ENCODE measurements around the gene CAPN14.
A peak's percentile ranks its signal among the peaks of the same experiment; 100 is the strongest.

CAPN14 gene

DNA sequence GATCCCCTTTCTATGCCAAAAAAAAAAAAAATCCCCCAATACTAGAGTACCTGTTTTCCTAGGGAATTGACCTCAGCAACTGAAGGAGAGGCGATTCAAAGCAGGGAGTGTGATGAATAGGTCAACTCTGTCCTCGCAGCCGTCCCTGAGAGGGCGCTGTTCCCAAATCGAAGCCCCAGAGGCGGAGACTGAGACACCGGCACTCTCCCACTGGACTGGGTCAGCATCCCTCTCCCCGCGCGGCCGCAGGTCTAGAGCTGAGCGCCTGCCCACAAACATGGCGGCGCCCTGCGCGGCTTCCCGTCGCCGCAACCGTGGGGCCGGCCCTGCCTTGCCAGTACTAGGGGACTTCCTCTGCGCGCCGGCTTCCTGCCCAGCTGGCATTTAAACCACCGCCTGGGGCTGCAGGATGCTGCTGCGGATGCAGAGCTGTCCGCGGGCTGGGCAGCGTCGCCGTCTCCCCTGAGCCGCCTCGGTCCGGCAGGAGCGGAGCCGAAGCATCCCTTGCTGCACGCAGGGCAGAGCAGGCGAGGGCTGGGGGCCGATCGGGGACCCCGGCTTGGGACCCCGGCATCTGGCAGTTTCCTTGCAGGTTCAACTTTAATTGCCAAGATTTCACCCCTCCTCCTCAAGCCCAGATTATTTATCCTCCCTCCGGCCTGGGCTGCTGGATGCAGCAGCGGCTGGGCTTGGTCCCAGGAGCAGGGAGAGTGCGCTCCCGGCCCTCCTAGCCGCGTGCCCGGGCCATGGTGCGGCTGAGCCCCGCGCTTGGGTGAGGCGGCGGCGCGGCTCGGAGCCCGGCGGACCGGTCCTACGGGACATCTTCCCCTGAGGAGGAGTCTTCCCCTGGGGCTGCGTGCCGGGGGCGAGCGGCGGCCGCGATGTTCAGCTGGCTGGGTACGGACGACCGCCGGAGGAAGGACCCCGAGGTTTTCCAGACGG, 16.7 kb upstream of the CAPN14 start, which contains the start of gene EHD3 (continued):
- TF ChIP-seq, protein P1, sequence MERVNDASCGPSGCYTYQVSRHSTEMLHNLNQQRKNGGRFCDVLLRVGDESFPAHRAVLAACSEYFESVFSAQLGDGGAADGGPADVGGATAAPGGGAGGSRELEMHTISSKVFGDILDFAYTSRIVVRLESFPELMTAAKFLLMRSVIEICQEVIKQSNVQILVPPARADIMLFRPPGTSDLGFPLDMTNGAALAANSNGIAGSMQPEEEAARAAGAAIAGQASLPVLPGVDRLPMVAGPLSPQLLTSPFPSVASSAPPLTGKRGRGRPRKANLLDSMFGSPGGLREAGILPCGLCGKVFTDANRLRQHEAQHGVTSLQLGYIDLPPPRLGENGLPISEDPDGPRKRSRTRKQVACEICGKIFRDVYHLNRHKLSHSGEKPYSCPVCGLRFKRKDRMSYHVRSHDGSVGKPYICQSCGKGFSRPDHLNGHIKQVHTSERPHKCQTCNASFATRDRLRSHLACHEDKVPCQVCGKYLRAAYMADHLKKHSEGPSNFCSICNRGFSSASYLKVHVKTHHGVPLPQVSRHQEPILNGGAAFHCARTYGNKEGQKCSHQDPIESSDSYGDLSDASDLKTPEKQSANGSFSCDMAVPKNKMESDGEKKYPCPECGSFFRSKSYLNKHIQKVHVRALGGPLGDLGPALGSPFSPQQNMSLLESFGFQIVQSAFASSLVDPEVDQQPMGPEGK (tag by site-specific recombination; IDR thresholded peaks at IDR 0.05), result 0 out of 2 replicates have a peak, but pooled peaks have one; percentile 15
- TF ChIP-seq, protein P2, sequence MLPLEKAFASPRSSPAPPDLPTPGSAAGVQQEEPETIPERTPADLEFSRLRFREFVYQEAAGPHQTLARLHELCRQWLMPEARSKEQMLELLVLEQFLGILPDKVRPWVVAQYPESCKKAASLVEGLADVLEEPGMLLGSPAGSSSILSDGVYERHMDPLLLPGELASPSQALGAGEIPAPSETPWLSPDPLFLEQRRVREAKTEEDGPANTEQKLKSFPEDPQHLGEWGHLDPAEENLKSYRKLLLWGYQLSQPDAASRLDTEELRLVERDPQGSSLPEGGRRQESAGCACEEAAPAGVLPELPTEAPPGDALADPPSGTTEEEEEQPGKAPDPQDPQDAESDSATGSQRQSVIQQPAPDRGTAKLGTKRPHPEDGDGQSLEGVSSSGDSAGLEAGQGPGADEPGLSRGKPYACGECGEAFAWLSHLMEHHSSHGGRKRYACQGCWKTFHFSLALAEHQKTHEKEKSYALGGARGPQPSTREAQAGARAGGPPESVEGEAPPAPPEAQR (tag by site-specific recombination; IDR thresholded peaks at IDR 0.05), result no peak
- TF ChIP-seq, protein P3, sequence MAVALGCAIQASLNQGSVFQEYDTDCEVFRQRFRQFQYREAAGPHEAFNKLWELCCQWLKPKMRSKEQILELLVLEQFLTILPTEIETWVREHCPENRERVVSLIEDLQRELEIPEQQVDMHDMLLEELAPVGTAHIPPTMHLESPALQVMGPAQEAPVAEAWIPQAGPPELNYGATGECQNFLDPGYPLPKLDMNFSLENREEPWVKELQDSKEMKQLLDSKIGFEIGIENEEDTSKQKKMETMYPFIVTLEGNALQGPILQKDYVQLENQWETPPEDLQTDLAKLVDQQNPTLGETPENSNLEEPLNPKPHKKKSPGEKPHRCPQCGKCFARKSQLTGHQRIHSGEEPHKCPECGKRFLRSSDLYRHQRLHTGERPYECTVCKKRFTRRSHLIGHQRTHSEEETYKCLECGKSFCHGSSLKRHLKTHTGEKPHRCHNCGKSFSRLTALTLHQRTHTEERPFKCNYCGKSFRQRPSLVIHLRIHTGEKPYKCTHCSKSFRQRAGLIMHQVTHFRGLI (tag by site-specific recombination; IDR thresholded peaks at IDR 0.05), result peak; percentile 44; the same call in 1 of the 2 replicates
- TF ChIP-seq, protein P4, sequence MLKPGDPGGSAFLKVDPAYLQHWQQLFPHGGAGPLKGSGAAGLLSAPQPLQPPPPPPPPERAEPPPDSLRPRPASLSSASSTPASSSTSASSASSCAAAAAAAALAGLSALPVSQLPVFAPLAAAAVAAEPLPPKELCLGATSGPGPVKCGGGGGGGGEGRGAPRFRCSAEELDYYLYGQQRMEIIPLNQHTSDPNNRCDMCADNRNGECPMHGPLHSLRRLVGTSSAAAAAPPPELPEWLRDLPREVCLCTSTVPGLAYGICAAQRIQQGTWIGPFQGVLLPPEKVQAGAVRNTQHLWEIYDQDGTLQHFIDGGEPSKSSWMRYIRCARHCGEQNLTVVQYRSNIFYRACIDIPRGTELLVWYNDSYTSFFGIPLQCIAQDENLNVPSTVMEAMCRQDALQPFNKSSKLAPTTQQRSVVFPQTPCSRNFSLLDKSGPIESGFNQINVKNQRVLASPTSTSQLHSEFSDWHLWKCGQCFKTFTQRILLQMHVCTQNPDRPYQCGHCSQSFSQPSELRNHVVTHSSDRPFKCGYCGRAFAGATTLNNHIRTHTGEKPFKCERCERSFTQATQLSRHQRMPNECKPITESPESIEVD (tag by site-specific recombination; IDR thresholded peaks at IDR 0.05), result no peak
- TF ChIP-seq SP2 (tag by site-specific recombination; IDR thresholded peaks at IDR 0.05) (peak; percentile 62), ZNF777 (tag by site-specific recombination; IDR thresholded peaks at IDR 0.05; ENCODE audit: borderline replicate concordance) (no peak), ZNF341 (tag by site-specific recombination; IDR thresholded peaks at IDR 0.05; ENCODE audit: low read depth) (peak; percentile 32; the same call in 1 of the 2 replicates), ZEB2 (tag by site-specific recombination; IDR thresholded peaks at IDR 0.05) (peak; percentile 58; the same call in 1 of the 2 replicates), ZNF404 (tag by site-specific recombination; IDR thresholded peaks at IDR 0.05) (no peak), ZNF843 (tag by site-specific recombination; IDR thresholded peaks at IDR 0.05) (0 out of 2 replicates have a peak, but pooled peaks have one; percentile 29), ZNF302 (tag by site-specific recombination; IDR thresholded peaks at IDR 0.05; ENCODE audit: low read depth) (no peak), ZNF350 (tag by site-specific recombination; IDR thresholded peaks at IDR 0.05) (no peak), ZNF501 (tag by site-specific recombination; IDR thresholded peaks at IDR 0.05) (peak; percentile 33; the same call in 1 of the 2 replicates), SP7 (tag by site-specific recombination; IDR thresholded peaks at IDR 0.05) (peak; percentile 66; the same call in 1 of the 2 replicates), ZNF654 (tag by site-specific recombination; IDR thresholded peaks at IDR 0.05; ENCODE audit: low read depth) (peak; percentile 28; the same call in 1 of the 2 replicates), SP3 (tag by site-specific recombination; IDR thresholded peaks at IDR 0.05) (peak; percentile 75)
- TF ChIP-seq, protein P5, sequence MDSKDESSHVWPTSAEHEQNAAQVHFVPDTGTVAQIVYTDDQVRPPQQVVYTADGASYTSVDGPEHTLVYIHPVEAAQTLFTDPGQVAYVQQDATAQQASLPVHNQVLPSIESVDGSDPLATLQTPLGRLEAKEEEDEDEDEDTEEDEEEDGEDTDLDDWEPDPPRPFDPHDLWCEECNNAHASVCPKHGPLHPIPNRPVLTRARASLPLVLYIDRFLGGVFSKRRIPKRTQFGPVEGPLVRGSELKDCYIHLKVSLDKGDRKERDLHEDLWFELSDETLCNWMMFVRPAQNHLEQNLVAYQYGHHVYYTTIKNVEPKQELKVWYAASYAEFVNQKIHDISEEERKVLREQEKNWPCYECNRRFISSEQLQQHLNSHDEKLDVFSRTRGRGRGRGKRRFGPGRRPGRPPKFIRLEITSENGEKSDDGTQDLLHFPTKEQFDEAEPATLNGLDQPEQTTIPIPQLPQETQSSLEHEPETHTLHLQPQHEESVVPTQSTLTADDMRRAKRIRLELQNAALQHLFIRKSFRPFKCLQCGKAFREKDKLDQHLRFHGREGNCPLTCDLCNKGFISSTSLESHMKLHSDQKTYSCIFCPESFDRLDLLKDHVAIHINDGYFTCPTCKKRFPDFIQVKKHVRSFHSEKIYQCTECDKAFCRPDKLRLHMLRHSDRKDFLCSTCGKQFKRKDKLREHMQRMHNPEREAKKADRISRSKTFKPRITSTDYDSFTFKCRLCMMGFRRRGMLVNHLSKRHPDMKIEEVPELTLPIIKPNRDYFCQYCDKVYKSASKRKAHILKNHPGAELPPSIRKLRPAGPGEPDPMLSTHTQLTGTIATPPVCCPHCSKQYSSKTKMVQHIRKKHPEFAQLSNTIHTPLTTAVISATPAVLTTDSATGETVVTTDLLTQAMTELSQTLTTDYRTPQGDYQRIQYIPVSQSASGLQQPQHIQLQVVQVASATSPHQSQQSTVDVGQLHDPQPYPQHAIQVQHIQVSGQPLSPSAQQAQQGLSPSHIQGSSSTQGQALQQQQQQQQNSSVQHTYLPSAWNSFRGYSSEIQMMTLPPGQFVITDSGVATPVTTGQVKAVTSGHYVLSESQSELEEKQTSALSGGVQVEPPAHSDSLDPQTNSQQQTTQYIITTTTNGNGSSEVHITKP (tag by site-specific recombination; IDR thresholded peaks at IDR 0.05), result peak; percentile 36
- TF ChIP-seq, protein P6, sequence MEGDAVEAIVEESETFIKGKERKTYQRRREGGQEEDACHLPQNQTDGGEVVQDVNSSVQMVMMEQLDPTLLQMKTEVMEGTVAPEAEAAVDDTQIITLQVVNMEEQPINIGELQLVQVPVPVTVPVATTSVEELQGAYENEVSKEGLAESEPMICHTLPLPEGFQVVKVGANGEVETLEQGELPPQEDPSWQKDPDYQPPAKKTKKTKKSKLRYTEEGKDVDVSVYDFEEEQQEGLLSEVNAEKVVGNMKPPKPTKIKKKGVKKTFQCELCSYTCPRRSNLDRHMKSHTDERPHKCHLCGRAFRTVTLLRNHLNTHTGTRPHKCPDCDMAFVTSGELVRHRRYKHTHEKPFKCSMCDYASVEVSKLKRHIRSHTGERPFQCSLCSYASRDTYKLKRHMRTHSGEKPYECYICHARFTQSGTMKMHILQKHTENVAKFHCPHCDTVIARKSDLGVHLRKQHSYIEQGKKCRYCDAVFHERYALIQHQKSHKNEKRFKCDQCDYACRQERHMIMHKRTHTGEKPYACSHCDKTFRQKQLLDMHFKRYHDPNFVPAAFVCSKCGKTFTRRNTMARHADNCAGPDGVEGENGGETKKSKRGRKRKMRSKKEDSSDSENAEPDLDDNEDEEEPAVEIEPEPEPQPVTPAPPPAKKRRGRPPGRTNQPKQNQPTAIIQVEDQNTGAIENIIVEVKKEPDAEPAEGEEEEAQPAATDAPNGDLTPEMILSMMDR (tag by site-specific recombination; IDR thresholded peaks at IDR 0.05), result peak; percentile 86
- TF ChIP-seq, protein P7, sequence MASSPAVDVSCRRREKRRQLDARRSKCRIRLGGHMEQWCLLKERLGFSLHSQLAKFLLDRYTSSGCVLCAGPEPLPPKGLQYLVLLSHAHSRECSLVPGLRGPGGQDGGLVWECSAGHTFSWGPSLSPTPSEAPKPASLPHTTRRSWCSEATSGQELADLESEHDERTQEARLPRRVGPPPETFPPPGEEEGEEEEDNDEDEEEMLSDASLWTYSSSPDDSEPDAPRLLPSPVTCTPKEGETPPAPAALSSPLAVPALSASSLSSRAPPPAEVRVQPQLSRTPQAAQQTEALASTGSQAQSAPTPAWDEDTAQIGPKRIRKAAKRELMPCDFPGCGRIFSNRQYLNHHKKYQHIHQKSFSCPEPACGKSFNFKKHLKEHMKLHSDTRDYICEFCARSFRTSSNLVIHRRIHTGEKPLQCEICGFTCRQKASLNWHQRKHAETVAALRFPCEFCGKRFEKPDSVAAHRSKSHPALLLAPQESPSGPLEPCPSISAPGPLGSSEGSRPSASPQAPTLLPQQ (tag by site-specific recombination; IDR thresholded peaks at IDR 0.05), result 0 out of 2 replicates have a peak, but pooled peaks have one; percentile 45
